ENCODE results near the gene MAP3K2. TPM values are rescaled to one million over a fixed set of nuclear protein-coding genes. Genes with fewer than 3 reads are reported as not detected.
A peak's percentile ranks its signal among the peaks of the same experiment; 100 is the strongest.

MAP3K2 gene
- total RNA-seq, 1 donor from 2014 or later: 62.2 TPM

- H4K20me1 ChIP-seq (ENCODE audit: insufficient read depth, low read length): peaks cover 15% of the 10 kb centered on the region
- H3K9ac ChIP-seq (ENCODE audit: low read length): peak within 1 kb of the TSS; percentile 90
- no peak for FAIRE-seq
These were observed 93.8 kb downstream of the MAP3K2 start, which contains the start of gene ERCC3 for GRCh38 chr2:127293748-127294562. Gene ERCC3, minus strand, starts transcription at chr2:127294144. Its CDS starts 63 bp downstream, at chr2:127294081.

GRCh38 chr2:127293386-127293747, 94.4 kb downstream of the MAP3K2 start:
- peak overlapping the region; percentile 90 for H3K9ac ChIP-seq (ENCODE audit: low read length)
- H3K9me3 ChIP-seq (ENCODE audit: insufficient read depth, low read depth, low read length): no peaks in the 10 kb centered on the region
- H3K27me3 ChIP-seq (ENCODE audit: insufficient read depth, low read length): no peaks in the 10 kb centered on the region
- no peak for TF ChIP-seq CTCF (IDR thresholded peaks at IDR 0.05; ENCODE audit: insufficient read depth, low read depth, low read length)
- no peak for TF ChIP-seq EZH2 (IDR thresholded peaks at IDR 0.05; ENCODE audit: insufficient read depth, low read length)
- Mint-ChIP-seq H3K9me3 (ENCODE audit: unreplicated experiment) (no peaks in the 10 kb centered on the region), H3K27ac (ENCODE audit: unreplicated experiment) (peak overlapping the region; percentile 47), H3K27me3 (ENCODE audit: low read depth, unreplicated experiment) (no peaks in the 10 kb centered on the region), H3K4me1 (ENCODE audit: low read depth, unreplicated experiment) (peaks cover 11% of the 10 kb centered on the region), H3K4me3 (ENCODE audit: unreplicated experiment) (peak overlapping the region; percentile 93), H3K36me3 (ENCODE audit: low read depth, unreplicated experiment) (peaks cover 15% of the 10 kb centered on the region)
- FAIRE-seq (no peak), DNase-seq (ENCODE audit: low read depth) (no peak)
- H4K20me1 ChIP-seq (ENCODE audit: insufficient read depth, low read length): peaks cover 18% of the 10 kb centered on the region
- H2AFZ ChIP-seq (ENCODE audit: low read depth, low read length): peak overlapping the region; percentile 85
- H3K36me3 ChIP-seq (ENCODE audit: insufficient read depth, low read length): peaks cover 35% of the 10 kb centered on the region
- H3K4me3 ChIP-seq (ENCODE audit: insufficient read depth, low read depth, low read length): peak overlapping the region; percentile 96
- H3K27ac ChIP-seq (ENCODE audit: low read depth, low read length): peak overlapping the region; percentile 85
- H3K79me2 ChIP-seq (ENCODE audit: insufficient read depth, low read length): peaks cover 41% of the 10 kb centered on the region
- peaks cover 8% of the 10 kb centered on the region for H3K4me1 ChIP-seq (ENCODE audit: insufficient read depth, low read length)
- H3K4me2 ChIP-seq (ENCODE audit: low read length): peak overlapping the region; percentile 86

More at GRCh38 chr2:127293748-127294562, 93.8 kb downstream of the MAP3K2 start, which contains the start of gene ERCC3:
- peaks cover 11% of the 10 kb centered on the region for H3K4me1 Mint-ChIP-seq (ENCODE audit: low read depth, unreplicated experiment)
- no peaks in the 10 kb centered on the region for H3K27me3 Mint-ChIP-seq (ENCODE audit: low read depth, unreplicated experiment)
- H3K9me3 Mint-ChIP-seq (ENCODE audit: unreplicated experiment): no peaks in the 10 kb centered on the region
- Histone ChIP-seq H3K9me3 (ENCODE audit: insufficient read depth, low read depth, low read length) (no peaks in the 10 kb centered on the region), H3K27me3 (ENCODE audit: insufficient read depth, low read length) (no peaks in the 10 kb centered on the region), H3K36me3 (ENCODE audit: insufficient read depth, low read length) (peaks cover 29% of the 10 kb centered on the region), H3K4me1 (ENCODE audit: insufficient read depth, low read length) (peaks cover 8% of the 10 kb centered on the region), H3K27ac (ENCODE audit: low read depth, low read length) (peak within 1 kb of the TSS; percentile 85), H2AFZ (ENCODE audit: low read depth, low read length) (peak within 1 kb of the TSS; percentile 85), H3K4me3 (ENCODE audit: insufficient read depth, low read depth, low read length) (peak within 1 kb of the TSS; percentile 96), H3K79me2 (ENCODE audit: insufficient read depth, low read length) (peaks cover 41% of the 10 kb centered on the region), H3K4me2 (ENCODE audit: low read length) (peak within 1 kb of the TSS; percentile 86)
- H3K27ac Mint-ChIP-seq (ENCODE audit: unreplicated experiment): peak within 1 kb of the TSS; percentile 93
- peaks cover 9% of the 10 kb centered on the region for H3K36me3 Mint-ChIP-seq (ENCODE audit: low read depth, unreplicated experiment)
- DNase-seq (ENCODE audit: low read depth): peak; percentile 69
- H3K4me3 Mint-ChIP-seq (ENCODE audit: unreplicated experiment): peak within 1 kb of the TSS; percentile 93
- TF ChIP-seq EZH2 (IDR thresholded peaks at IDR 0.05; ENCODE audit: insufficient read depth, low read length): no peak
- TF ChIP-seq CTCF (IDR thresholded peaks at IDR 0.05; ENCODE audit: insufficient read depth, low read depth, low read length): no peak

GRCh38 chr2:127288274-127288673, 99.5 kb downstream of the MAP3K2 start:
- TF ChIP-seq EZH2 (IDR thresholded peaks at IDR 0.05; ENCODE audit: insufficient read depth, low read length) (no peak), CTCF (IDR thresholded peaks at IDR 0.05; ENCODE audit: insufficient read depth, low read depth, low read length) (no peak)
- Mint-ChIP-seq H3K27me3 (ENCODE audit: low read depth, unreplicated experiment) (no peaks in the 10 kb centered on the region), H3K36me3 (ENCODE audit: low read depth, unreplicated experiment) (peaks cover 47% of the 10 kb centered on the region), H3K4me1 (ENCODE audit: low read depth, unreplicated experiment) (peaks cover 6% of the 10 kb centered on the region), H3K4me3 (ENCODE audit: unreplicated experiment) (no peak overlapping the region), H3K9me3 (ENCODE audit: unreplicated experiment) (peaks cover 11% of the 10 kb centered on the region), H3K27ac (ENCODE audit: unreplicated experiment) (no peak overlapping the region)
- no peaks in the 10 kb centered on the region for H3K27me3 ChIP-seq (ENCODE audit: insufficient read depth, low read length)
- H2AFZ ChIP-seq (ENCODE audit: low read depth, low read length): no peak overlapping the region
- peaks cover 34% of the 10 kb centered on the region for H4K20me1 ChIP-seq (ENCODE audit: insufficient read depth, low read length)
- peaks cover 44% of the 10 kb centered on the region for H3K79me2 ChIP-seq (ENCODE audit: insufficient read depth, low read length)
- no peak overlapping the region for H3K27ac ChIP-seq (ENCODE audit: low read depth, low read length)
- H3K9me3 ChIP-seq (ENCODE audit: insufficient read depth, low read depth, low read length): no peaks in the 10 kb centered on the region
- peaks cover 74% of the 10 kb centered on the region for H3K36me3 ChIP-seq (ENCODE audit: insufficient read depth, low read length)
- no peak overlapping the region for H3K4me3 ChIP-seq (ENCODE audit: insufficient read depth, low read depth, low read length)
- H3K4me2 ChIP-seq (ENCODE audit: low read length): no peak overlapping the region
- FAIRE-seq (no peak), DNase-seq (ENCODE audit: low read depth) (no peak)
- no peak overlapping the region for H3K9ac ChIP-seq (ENCODE audit: low read length)
- peaks cover 7% of the 10 kb centered on the region for H3K4me1 ChIP-seq (ENCODE audit: insufficient read depth, low read length)
